SH-SY5Y (cell line): Measurements from ENCODE around the gene SLC23A3.

Experiments
- GATA2 ChIP-seq: IDR thresholded peaks from 2 replicates; pipeline ENCODE4 v1.6.1; 2011; ENCODE audit warnings: mild to moderate bottlenecking, low read depth, low read length
- GATA3 ChIP-seq: IDR thresholded peaks from 2 replicates; pipeline ENCODE4 v1.6.1; 2011; ENCODE audit warnings: low read depth, mild to moderate bottlenecking, low read length, moderate library complexity

- no peak for TF ChIP-seq GATA2
- no peak for TF ChIP-seq GATA3
Measured at GRCh38 chr2:219207134-219207883, 37.5 kb upstream of the SLC23A3 start.
